Stimulated activated CD8-positive, alpha-beta memory T cell treated with anti-CD3 and anti-CD28 coated beads, Interleukin-15, amount 100 ng/mL, for 48 hours (primary cell): ENCODE results near the gene STEAP4.

ENCODE experiments used
- DNase-seq, 2 donors: peaks; one replicate each; pipeline ENCODE4 v3.0.0-alpha.2; 2020; ENCODE audit warnings: low read depth in 2 of 2

STEAP4 gene

GRCh38 chr7:88306590-88307048 is at the start of gene STEAP4:
TSS of gene STEAP4 (minus strand) at chr7:88306894. CDS start at chr7:88284269, 22,625 bp downstream.
- DNase-seq, result no peak

GRCh38 chr7:88355011-88355410 is 48.3 kb upstream of the STEAP4 start:
- no peak for DNase-seq

GRCh38 chr7:88350118-88350517 is 43.4 kb upstream of the STEAP4 start:
- DNase-seq, result no peak

GRCh38 chr7:88347517-88347916 is 40.8 kb upstream of the STEAP4 start:
- DNase-seq, result no peak

- DNase-seq, result no peak
Observed at GRCh38 chr7:88347090-88347489, 40.4 kb upstream of the STEAP4 start.

GRCh38 chr7:88346357-88346756 is 39.7 kb upstream of the STEAP4 start:
- DNase-seq, result no peak

- DNase-seq, result no peak
Observed at GRCh38 chr7:88344956-88345832, 38.5 kb upstream of the STEAP4 start.

- DNase-seq, result no peak
Observed at GRCh38 chr7:88344271-88344670, 37.6 kb upstream of the STEAP4 start.

GRCh38 chr7:88339195-88339922 is 32.7 kb upstream of the STEAP4 start:
- DNase-seq, result no peak

GRCh38 chr7:88338503-88338902 is 31.8 kb upstream of the STEAP4 start:
- DNase-seq, result no peak

GRCh38 chr7:88337572-88337971 is 30.9 kb upstream of the STEAP4 start:
- no peak for DNase-seq

GRCh38 chr7:88331322-88331721 is 24.6 kb upstream of the STEAP4 start:
- DNase-seq, result no peak

GRCh38 chr7:88329532-88330463 is 23.1 kb upstream of the STEAP4 start:
- no peak for DNase-seq

- no peak for DNase-seq
Observed at GRCh38 chr7:88328787-88329186, 22.1 kb upstream of the STEAP4 start.

GRCh38 chr7:88324699-88325098 is 18.0 kb upstream of the STEAP4 start:
- no peak for DNase-seq

- DNase-seq, result no peak
Observed at GRCh38 chr7:88322151-88322550, 15.5 kb upstream of the STEAP4 start.

- DNase-seq, result no peak
Observed at GRCh38 chr7:88321694-88322093, 15.0 kb upstream of the STEAP4 start.

- DNase-seq, result no peak
Observed at GRCh38 chr7:88318196-88318595, 11.5 kb upstream of the STEAP4 start.

GRCh38 chr7:88317422-88317821 is 10.7 kb upstream of the STEAP4 start:
- no peak for DNase-seq

GRCh38 chr7:88316456-88316855 is 9.8 kb upstream of the STEAP4 start:
- no peak for DNase-seq

GRCh38 chr7:88315522-88315921 is 8.8 kb upstream of the STEAP4 start:
- DNase-seq, result no peak

- no peak for DNase-seq
Observed at GRCh38 chr7:88314061-88314491, 7.4 kb upstream of the STEAP4 start.
